Astrocyte of the spinal cord (primary cell): ENCODE measurements around the gene BABAM2.

Experiments used
- DNase-seq: peaks from one replicate; pipeline ENCODE4 v3.0.0; 2011; ENCODE audit warnings: low read depth, low spot score
- H3K4me3 ChIP-seq: 2 replicates; pipeline ENCODE4 v1.5.1; 2011; ENCODE audit warnings: low read depth, mild to moderate bottlenecking, low read length, moderate library complexity
- CTCF ChIP-seq: IDR thresholded peaks from 2 replicates; pipeline ENCODE4 v1.5.1; 2012; ENCODE audit warnings: low read depth, mild to moderate bottlenecking, low read length, inconsistent platforms
- in situ Hi-C: cut with HindIII; loops from 2 replicates; pipeline ENCODE4 v1.10.0; 2017; ENCODE audit warnings: low sequenced_read_pairs

BABAM2 gene

GRCh38 chr2:28035163-28035690 is 144.7 kb downstream of the BABAM2 start:
- no peak overlapping the region for H3K4me3 ChIP-seq
- TF ChIP-seq CTCF: no peak
- in situ Hi-C loops: no loop called here
- no peak for DNase-seq

GRCh38 chr2:28035816-28036215 is 145.3 kb downstream of the BABAM2 start:
- no peak overlapping the region for H3K4me3 ChIP-seq
- TF ChIP-seq CTCF: no peak
- in situ Hi-C loops: no loop called here
- no peak for DNase-seq

GRCh38 chr2:28036307-28036706 is 145.8 kb downstream of the BABAM2 start:
- in situ Hi-C loops: no loop called here
- TF ChIP-seq CTCF: no peak
- no peak overlapping the region for H3K4me3 ChIP-seq
- DNase-seq: no peak

- in situ Hi-C loops: no loop called here
- no peak for TF ChIP-seq CTCF
- no peak overlapping the region for H3K4me3 ChIP-seq
- DNase-seq: no peak
Measured at GRCh38 chr2:28038722-28039121, 148.2 kb downstream of the BABAM2 start.

GRCh38 chr2:28045676-28046351 is 155.3 kb downstream of the BABAM2 start:
- H3K4me3 ChIP-seq: no peak overlapping the region
- DNase-seq: no peak
- in situ Hi-C loops: no loop called here
- no peak for TF ChIP-seq CTCF

- no peak for TF ChIP-seq CTCF
- no peak for DNase-seq
- in situ Hi-C loops: no loop called here
- H3K4me3 ChIP-seq: no peak overlapping the region
Measured at GRCh38 chr2:28046921-28047320, 156.4 kb downstream of the BABAM2 start.
